Skin epidermis (tissue), 12 donors: ENCODE data around the gene SPIB.
"Not testable (repeated sequence)": the region's sequence is repeated elsewhere in the genome, so short reads cannot be mapped to it uniquely, and the experiment has no call there.

Source experiments
- H3K27ac ChIP-seq, 21 experiments: fragments of 200-600 bp; sonication (generic) in 11 of 21; one replicate each; pipeline ENCODE4 v1.5.0; 2020; ENCODE audit warnings: mild to moderate bottlenecking in 3 of 21, inconsistent platforms in 2 of 21, moderate library complexity in 2 of 21
- H3K4me3 ChIP-seq, 7 experiments: fragments of 200-600 bp; sonication (generic) in 2 of 7; one replicate each; pipeline ENCODE4 v1.5.0; 2020; ENCODE audit warnings: inconsistent platforms in 2 of 7, mild to moderate bottlenecking in 2 of 7, moderate library complexity in 1 of 7

SPIB gene

DNA sequence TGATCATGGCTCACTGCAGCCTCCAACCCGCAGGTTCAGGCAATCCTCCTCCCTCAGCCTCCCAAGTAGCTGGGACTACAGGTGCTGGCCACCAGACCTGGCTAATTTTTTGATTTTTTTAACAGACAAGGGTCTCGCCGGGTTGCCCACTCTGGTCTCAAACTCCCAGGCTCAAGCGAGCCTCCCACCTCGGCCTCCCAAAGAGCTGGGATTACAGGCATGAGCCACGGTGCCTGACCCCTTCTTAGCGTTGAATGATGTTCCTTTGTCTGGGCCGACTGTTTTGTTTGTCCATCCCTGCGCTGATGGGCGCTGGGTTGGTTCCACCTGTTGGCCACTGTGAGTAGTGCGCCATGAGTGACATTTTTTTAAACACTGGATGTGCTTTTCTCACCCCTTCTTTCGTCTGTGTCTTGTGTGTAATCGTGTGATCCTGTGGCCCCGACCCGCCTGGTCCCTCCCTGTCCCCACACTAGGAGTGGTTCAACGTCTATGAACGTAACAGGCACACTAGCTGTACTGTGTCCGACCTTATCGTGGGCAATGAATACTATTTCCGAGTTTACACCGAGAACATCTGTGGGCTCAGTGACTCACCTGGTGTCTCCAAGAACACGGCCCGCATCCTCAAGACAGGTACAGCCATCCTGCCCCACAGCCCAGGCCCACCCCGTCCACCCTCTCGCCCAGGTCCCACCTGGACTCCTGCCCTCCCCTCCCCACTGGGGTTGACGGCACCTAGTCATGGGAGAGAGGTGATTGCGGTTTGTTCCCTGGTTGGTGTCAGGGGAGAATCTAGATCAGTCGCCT is 42.5 kb downstream of the SPIB start:
- no peak overlapping the region for H3K27ac ChIP-seq
- H3K4me3 ChIP-seq = no peak overlapping the region

- H3K27ac ChIP-seq = no peak overlapping the region
- H3K4me3 ChIP-seq = no peak overlapping the region
Observed at GRCh38 chr19:50462970-50463369, 44.2 kb downstream of the SPIB start.

GRCh38 chr19:50464348-50464747 is 45.6 kb downstream of the SPIB start:
- Histone ChIP-seq H3K4me3 (no peak overlapping the region), H3K27ac (no peak overlapping the region)

DNA sequence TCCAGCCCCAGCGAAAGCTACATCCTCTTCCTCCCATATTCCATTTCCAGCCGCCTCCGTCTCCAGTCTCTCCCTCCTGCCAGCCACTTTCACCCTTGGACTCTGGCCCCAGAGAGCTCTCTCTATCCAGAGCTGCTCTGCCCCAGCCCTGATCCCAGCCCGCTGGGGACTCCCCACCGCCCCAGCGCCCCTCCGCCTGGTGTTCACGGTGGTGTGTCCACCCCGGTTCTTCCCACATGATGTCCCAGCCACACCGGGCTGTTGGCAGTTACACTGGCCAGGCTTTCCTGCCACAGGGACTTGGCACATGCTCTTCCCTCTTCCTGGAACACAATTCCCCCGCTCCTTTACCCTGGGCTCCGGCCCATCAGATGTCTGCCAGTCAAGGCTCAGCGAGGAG is 46.3 kb downstream of the SPIB start:
- H3K27ac ChIP-seq = no peak overlapping the region

GRCh38 chr19:50465986-50466705 is 47.4 kb downstream of the SPIB start:
- no peak overlapping the region for H3K27ac ChIP-seq
- H3K4me3 ChIP-seq = no peak overlapping the region

More for the DNA sequence above, 46.3 kb downstream of the SPIB start:
- H3K4me3 ChIP-seq = no peak overlapping the region

- no peak overlapping the region for H3K4me3 ChIP-seq
- no peak overlapping the region for H3K27ac ChIP-seq
Observed at GRCh38 chr19:50466706-50467039, 47.9 kb downstream of the SPIB start.

DNA sequence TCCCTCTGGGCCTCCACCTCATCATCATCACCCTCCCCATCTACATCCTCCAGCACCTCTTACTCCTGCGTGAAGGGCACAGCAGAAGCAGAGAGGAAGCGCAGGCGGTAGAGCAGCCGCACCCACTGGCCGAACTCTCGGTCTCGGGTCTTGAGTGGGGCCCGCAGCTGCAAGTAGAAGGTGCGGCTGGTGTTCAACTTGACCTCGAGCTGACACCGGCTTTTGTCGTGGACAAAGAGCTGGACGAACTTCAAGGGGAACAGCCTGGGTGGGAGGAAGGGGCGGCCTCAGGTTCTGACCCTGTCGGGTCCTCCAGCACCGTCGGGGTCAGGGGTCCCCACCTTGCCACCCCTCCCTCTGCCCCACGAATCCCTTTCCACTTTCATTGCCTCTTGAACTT is 48.8 kb downstream of the SPIB start:
- no peak overlapping the region for H3K4me3 ChIP-seq
- no peak overlapping the region for H3K27ac ChIP-seq

- Histone ChIP-seq H3K27ac (no peak overlapping the region), H3K4me3 (no peak overlapping the region)
Observed at GRCh38 chr19:50468818-50469217, 50.1 kb downstream of the SPIB start.

DNA sequence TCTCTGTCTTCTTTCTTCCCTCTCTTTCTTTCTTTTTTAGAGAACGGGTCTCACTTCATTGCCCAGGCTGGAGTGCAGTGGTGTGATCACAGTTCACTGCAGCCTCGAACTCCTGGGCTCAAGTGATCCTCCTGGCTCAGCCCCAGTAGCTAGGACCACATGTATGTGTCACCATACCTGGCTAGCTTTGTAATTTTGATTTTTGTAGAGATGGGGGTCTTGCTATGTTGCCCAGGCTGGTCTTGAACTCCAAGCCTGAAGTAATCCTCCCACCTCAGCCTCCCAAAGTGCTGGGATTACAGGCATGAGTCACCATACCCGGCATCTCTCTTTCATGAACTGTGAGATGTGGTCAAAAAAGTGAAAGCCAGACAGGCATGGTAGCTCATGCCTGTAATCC is 54.6 kb downstream of the SPIB start:
- not testable (repeated sequence) for H3K4me3 ChIP-seq, H3K27ac ChIP-seq

DNA sequence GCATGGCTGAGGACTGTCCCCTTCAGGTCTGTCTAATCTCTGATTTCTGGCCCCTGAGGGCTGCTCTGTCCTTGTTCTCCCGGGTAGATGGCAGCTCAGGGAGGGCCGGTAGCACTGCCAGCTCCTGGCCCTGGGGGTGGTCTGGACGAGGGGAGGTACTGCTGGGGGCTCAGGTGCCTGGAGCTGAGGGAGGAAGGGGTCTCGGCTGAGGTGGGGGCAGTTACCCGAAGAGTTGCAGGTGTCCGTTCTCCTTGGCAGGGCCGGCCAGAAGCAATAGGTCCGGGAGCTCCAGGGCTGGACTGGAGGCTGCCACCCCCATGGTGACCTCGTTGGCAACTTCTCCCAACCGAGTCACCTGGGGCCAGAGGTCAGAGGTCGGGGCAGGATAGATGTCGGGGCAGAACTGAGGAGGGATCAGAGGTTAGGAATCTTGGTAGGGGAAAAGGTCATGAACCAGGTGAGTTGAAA is 56.4 kb downstream of the SPIB start:
- H3K4me3 ChIP-seq = no peak overlapping the region
- H3K27ac ChIP-seq = no peak overlapping the region

DNA sequence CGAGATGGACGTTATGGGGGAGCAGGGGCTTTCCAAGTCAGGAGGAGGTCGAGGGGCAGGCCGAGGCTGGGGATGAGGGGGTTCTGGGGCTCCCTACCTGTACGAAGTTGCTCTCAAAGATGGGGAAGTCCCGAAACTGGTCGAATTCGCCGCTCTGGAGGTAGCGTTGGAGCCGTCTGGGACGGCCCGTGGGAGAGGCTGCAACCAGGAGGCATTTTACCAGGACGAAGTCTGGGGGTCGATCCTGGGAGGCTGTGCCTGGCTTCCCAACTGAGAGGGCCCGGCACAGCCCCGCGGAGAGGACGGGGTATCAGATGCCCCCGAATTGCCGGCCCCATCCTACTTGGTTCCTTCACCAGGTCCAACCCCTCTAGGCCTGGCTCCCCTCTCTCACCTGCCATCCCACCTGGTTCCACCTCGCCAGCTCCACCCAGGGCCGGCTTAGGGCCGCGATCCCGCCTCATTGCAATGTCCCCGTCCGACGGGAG is 57.0 kb downstream of the SPIB start:
- peak overlapping the region in 4 of 7 experiments; percentile 66 to 78 (median 74) for H3K4me3 ChIP-seq
- peak overlapping the region in 3 of 21 experiments; percentile 36 to 89 (median 83) for H3K27ac ChIP-seq

DNA sequence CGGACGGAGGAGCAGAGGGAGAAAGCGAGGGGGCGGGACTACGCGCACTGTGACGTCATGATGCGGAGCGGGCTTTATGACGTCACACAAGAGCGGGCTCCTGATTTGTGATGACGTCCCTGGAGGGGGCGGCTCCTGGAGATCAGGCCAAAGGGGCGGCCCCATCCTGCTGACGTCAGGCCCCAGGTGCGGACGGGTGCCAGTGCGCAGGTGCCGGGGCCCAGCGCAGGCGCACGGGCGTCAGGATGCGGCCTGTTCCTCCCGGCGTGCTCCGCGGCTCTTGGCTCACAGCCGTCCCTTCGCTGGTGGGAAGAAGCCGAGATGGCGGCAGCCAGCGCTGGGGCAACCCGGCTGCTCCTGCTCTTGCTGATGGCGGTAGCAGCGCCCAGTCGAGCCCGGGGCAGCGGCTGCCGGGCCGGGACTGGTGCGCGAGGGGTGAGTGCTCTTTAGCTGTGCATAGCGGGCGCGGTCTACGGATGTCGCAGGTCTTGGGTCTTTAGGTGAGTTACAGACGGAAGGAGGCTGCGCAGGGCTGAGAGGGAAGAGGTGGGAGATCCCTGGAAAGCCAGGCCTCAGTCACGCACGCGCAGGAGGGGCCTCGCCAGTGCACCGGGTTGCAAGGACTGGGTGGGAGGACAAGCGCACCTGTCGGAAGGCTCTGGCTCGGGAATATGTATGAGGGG is 57.6 kb downstream of the SPIB start, which contains the start of the genes EMC10 and GARIN5A:
EMC10 (plus strand) TSS at position 284 of the 683 bp plus-strand sequence; CDS start at position 322, 38 bp downstream.
GARIN5A (minus strand) TSS at position 625 of the 683 bp plus-strand sequence; CDS start at position 165, 460 bp downstream.
- peak within 1 kb of the TSS; percentile 53 to 92 (median 72) for H3K4me3 ChIP-seq
- H3K27ac ChIP-seq = peak within 1 kb of the TSS; percentile 35 to 92 (median 81)

DNA sequence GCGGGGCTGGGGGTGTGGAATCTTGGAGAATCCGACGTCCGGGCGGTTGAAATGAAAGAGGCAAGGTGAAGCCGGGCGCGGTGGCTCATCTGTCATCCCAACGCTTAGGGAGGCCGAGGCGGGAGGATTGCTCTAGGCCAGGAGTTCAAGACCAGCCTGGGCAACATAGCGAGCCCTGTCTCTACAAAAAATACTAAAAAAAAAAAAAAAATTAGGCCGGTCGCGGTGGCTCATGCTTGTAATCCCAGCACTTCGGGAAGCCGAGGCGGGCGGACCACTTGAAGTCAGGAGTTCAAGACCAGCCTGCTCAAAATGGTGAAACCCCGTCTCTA is 58.1 kb downstream of the SPIB start:
- peak overlapping the region in 20 of 21 experiments; percentile 35 to 92 (median 81) for H3K27ac ChIP-seq
- H3K4me3 ChIP-seq = peak overlapping the region; percentile 53 to 92 (median 72)

DNA sequence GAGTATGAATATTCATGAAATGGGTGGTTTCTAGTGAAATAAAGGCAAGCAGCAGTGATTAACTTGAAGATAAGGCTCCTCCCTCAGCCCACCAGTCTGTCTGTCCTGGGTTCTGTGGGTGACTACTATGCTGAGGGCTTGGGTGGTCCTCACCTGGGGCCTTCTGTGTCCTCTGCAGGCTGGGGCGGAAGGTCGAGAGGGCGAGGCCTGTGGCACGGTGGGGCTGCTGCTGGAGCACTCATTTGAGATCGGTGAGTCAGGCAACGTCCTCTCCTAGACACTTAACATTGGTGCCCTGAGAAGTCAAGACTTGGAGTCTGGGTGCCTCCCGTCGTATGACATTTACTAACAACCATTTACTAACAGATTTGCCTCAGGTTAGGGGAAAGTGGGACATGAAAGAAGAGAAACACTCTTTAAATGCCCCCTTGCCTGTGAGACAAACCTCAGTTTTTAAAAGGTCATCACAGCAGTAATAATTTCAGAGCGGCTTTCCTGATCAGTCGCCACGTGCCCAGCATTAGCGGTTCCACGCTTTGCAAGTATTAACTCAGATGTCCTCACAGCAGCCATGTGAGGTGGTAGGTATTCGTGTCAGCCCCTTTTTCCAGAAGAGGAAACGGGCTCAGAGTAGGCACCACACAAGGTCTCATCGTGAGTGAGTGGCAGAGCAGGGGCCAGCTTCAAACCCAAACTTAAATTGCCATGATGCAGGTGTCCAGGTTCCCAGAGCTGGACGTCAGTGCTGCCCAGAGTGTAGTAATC is 59.2 kb downstream of the SPIB start:
- Histone ChIP-seq H3K27ac (no peak overlapping the region), H3K4me3 (no peak overlapping the region)

DNA sequence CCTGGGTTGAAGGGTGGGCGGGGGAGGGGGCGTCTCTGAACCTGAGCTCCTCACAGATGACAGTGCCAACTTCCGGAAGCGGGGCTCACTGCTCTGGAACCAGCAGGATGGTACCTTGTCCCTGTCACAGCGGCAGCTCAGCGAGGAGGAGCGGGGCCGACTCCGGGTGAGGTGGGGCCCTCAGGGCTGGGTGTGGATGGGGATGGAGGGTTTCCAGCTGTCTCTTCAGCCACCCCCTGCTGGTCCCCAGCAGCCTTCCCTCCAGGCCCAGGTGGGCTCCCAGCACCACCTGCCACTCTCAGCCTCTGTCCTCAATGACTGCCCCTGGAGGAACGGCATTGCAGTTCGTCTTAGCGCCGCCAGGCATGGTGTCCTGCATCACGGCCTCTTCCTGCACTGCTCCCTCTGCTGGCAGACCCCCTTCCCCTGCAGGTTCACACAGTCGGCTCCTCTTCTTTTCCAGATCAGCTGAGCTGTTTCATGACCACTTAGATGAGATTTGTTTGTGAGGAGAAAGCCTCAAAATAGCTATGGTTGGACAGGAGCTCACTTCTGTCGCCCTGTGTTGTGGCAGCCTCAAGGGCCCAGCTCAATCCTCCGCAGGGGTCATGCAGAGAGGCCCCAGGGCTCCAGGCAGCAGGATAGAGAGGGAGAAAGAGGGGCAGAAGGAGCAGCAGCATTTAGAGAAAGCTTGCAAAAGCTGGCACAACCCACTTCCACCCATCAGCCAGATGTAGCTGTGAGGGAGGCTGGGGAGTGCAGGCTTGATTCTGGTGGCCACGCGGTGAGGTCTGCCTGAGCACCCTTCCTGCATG is 60.4 kb downstream of the SPIB start:
- no peak overlapping the region for H3K27ac ChIP-seq
- no peak overlapping the region for H3K4me3 ChIP-seq

- no peak overlapping the region for H3K4me3 ChIP-seq
- H3K27ac ChIP-seq = no peak overlapping the region
Observed at GRCh38 chr19:50479761-50480251, 61.1 kb downstream of the SPIB start.

GRCh38 chr19:50480281-50481111 is 61.8 kb downstream of the SPIB start:
- Histone ChIP-seq H3K4me3 (no peak overlapping the region), H3K27ac (no peak overlapping the region)
